SK-N-MC (cell line): ENCODE results near the gene HSD17B1.

Source experiments
- EZH2 ChIP-seq: fragments of 200-600 bp; sonication (generic); IDR thresholded peaks from one replicate; pipeline ENCODE4 v1.6.1; 2017; ENCODE audit warnings: antibody characterized with exemption
- FOXP2 ChIP-seq: optimal IDR thresholded peaks from 2 replicates; pipeline ENCODE3; 2011; ENCODE audit warnings: mild to moderate bottlenecking, moderate library complexity; ENCODE audit not compliant: insufficient read depth; ENCODE audit errors: extremely low read length, control extremely low read depth
- POLR2AphosphoS5 ChIP-seq: IDR thresholded peaks from 2 replicates; pipeline ENCODE4 v1.6.1; 2012; ENCODE audit warnings: mild to moderate bottlenecking, low read depth, low read length, borderline replicate concordance

DNA sequence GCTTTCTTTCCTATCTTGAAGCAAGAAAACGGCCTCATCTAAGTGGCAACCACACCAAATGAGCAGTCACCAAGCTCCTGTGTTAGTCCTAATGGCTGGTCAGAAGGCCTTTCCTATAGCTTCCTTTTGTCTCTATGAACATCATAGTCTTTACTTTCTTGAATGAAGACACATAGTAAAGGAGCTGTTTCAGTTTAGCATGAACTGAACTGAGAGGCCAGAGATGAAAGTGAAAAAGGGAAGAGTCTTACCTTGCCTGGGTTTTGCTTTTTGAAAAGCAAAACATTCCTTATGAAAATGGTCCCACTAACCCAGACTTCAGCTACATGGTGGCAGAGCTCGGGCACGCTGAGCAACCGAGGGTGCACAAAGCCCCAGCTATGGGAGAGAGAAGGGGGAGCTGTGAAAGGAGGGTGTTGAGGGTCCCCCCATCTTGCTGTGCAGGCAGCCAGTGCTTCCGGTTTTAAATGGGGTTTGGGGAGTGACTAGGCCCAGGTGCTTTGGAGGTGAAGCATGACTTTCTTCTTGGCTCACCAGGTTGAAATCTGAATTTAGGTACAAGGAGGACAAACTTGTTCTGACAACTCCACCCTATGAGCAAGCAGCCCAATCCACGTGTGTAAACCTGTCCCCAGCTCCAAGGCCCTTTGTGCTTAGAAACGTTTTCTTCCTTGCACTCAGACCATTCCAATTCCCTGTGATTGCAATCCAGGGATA, 33.9 kb downstream of the HSD17B1 start:
- TF ChIP-seq POLR2AphosphoS5 (no peak), EZH2 (no peak), FOXP2 (no peak)
